Endothelial cell of umbilical vein (primary cell): ENCODE data around the gene TRNAU1AP. TPM values are rescaled to one million over a fixed set of nuclear protein-coding genes. Genes with fewer than 3 reads are reported as not detected.
A peak's percentile ranks its signal among the peaks of the same experiment; 100 is the strongest.

ENCODE experiments used
- BruUV-seq: library from RNA; stranded (reverse); fragments of 400-500 nt; replicated peaks from 2 replicates; lab custom pipeline; 2021; lab: Mats Ljungman, UMichigan
- CTCF ChIA-PET: fragments of 300-600, 350-600 bp; sonication (Branson Sonifier 250); formaldehyde crosslinking; loops from one replicate; lab custom pipeline; 2021; ENCODE audit warnings: antibody characterized with exemption, inconsistent platforms; lab: Charles Lee
- POLR2A ChIA-PET: fragments of 300-600, 350-600 bp; sonication (Branson Sonifier 250); formaldehyde crosslinking; loops from one replicate; lab custom pipeline; 2021; ENCODE audit warnings: antibody characterized with exemption, inconsistent platforms; lab: Charles Lee
- DNase-seq: peaks from one replicate; pipeline ENCODE4 v3.0.0-alpha.2; 2011; ENCODE audit warnings: low read depth, low spot score
- FAIRE-seq: peaks from 2 replicates; lab custom pipeline; 2011; peaks lifted over from hg19 to GRCh38; lab: Jason Lieb, UNC
- H2AFZ ChIP-seq: 2 replicates; pipeline ENCODE4 v1.6.0; 2012; ENCODE audit warnings: low read depth, low read length, control low read depth, inconsistent platforms
- H3K27ac ChIP-seq: 2 replicates; pipeline ENCODE4 v1.5.1; 2011; ENCODE audit warnings: low read depth, mild to moderate bottlenecking, control low read depth, low read length, moderate library complexity; ENCODE audit not compliant: insufficient read depth
- H3K27me3 ChIP-seq, 2 experiments: 2 replicates each; pipeline versions ENCODE4 v1.6.0 to v1.6.1; 2011; ENCODE audit warnings: low read length in 2 of 2, mixed read lengths in 1 of 2; ENCODE audit not compliant: control insufficient read depth in 2 of 2, insufficient read depth in 2 of 2
- H3K36me3 ChIP-seq, 2 experiments: 2 replicates in 1 of 2; 3 replicates in 1 of 2; pipeline ENCODE4 v1.5.1; 2011; ENCODE audit warnings: low read length in 2 of 2, mild to moderate bottlenecking in 1 of 2, moderate library complexity in 1 of 2; ENCODE audit not compliant: control insufficient read depth in 2 of 2, insufficient read depth in 2 of 2; ENCODE audit errors: extremely low read depth in 1 of 2
- H3K4me1 ChIP-seq: 3 replicates; pipeline ENCODE4 v1.5.1; 2011; ENCODE audit warnings: mild to moderate bottlenecking, low read length; ENCODE audit not compliant: control insufficient read depth, insufficient read depth; ENCODE audit errors: extremely low read depth
- H3K4me2 ChIP-seq: 2 replicates; pipeline ENCODE4 v1.6.1; 2011; ENCODE audit warnings: low read length, control low read depth, mixed read lengths; ENCODE audit not compliant: insufficient read depth
- H3K4me3 ChIP-seq, 3 experiments: fragments of 200-600 bp in 1 of 3; sonication (generic), shearing (Covaris generic) in 1 of 3; replicated peaks in 1 of 3; 2 replicates each; pipeline ENCODE4 v1.5.1; 2011 to 2016; ENCODE audit warnings: control low read depth in 3 of 3, low read length in 3 of 3, mild to moderate bottlenecking in 2 of 3, inconsistent platforms in 1 of 3, low read depth in 1 of 3, moderate library complexity in 1 of 3; ENCODE audit not compliant: insufficient read depth in 1 of 3
- H3K79me2 ChIP-seq: 2 replicates; pipeline ENCODE4 v1.6.0; 2012; ENCODE audit warnings: low read length, inconsistent platforms; ENCODE audit not compliant: control insufficient read depth, insufficient read depth
- H3K9ac ChIP-seq: replicated peaks from 2 replicates; pipeline ENCODE3; 2011; ENCODE audit warnings: low read length, control low read depth; ENCODE audit not compliant: insufficient read depth; ENCODE audit errors: extremely low read depth
- H3K9me1 ChIP-seq: replicated peaks from 3 replicates; pipeline ENCODE4 v1.6.0; 2011; ENCODE audit warnings: mild to moderate bottlenecking, low read length; ENCODE audit not compliant: control insufficient read depth, insufficient read depth; ENCODE audit errors: extremely low read depth
- H3K9me3 ChIP-seq: replicated peaks from 2 replicates; pipeline ENCODE4 v1.5.1; 2012; ENCODE audit warnings: low read length, inconsistent platforms; ENCODE audit not compliant: control insufficient read depth, insufficient read depth
- H4K20me1 ChIP-seq: replicated peaks from 2 replicates; pipeline ENCODE3; 2011; ENCODE audit warnings: mild to moderate bottlenecking, low read length; ENCODE audit not compliant: control insufficient read depth, insufficient read depth; ENCODE audit errors: extremely low read depth
- EZH2 ChIP-seq: IDR thresholded peaks from 2 replicates; pipeline ENCODE4 v1.6.1; 2012; ENCODE audit warnings: borderline replicate concordance, low read depth, mild to moderate bottlenecking, moderate library complexity, low read length, inconsistent platforms; ENCODE audit not compliant: severe bottlenecking
- JUN ChIP-seq: IDR thresholded peaks from 2 replicates; pipeline ENCODE4 v1.6.1; 2011; ENCODE audit warnings: borderline replicate concordance, low read depth; ENCODE audit not compliant: insufficient read length, insufficient read depth
- MYC ChIP-seq: IDR thresholded peaks from one replicate; pipeline ENCODE4 v1.6.1; 2011; ENCODE audit warnings: mild to moderate bottlenecking, low read depth, low read length
- POLR2AphosphoS5 ChIP-seq: IDR thresholded peaks from 2 replicates; pipeline ENCODE4 v1.6.1; 2012; ENCODE audit warnings: low read depth, mild to moderate bottlenecking, control low read depth, low read length, moderate library complexity; ENCODE audit not compliant: insufficient read depth
- dilution Hi-C: fragments of 300-500 bp; cut with MboI; formaldehyde crosslinking; loops from one replicate; pipeline ENCODE4 v1.15.0; 2019; ENCODE audit warnings: low sequenced_read_pairs; ENCODE audit not compliant: extremely low pct_ligation_motif_present
- intact Hi-C: fragments of 100-400 bp; cut with micrococcal nuclease; formaldehyde crosslinking; loops from one replicate; pipeline ENCODE4 v1.10.0; 2022
- polyA plus RNA-seq, 4 experiments: library from polyadenylated mRNA; depleted of rRNA in 3 of 4; stranded (reverse) in 3 of 4; unstranded in 1 of 4; fragments of >200 nt; gene quantifications; 2 replicates each; pipeline versions ENCODE4 v1.2.1 to v1.2.3, GENCODE V29; 2011 to 2012; ENCODE audit warnings: missing spikeins in 1 of 4
- total RNA-seq: library from RNA; stranded (reverse); gene quantifications from 2 replicates; pipeline ENCODE4 v1.2.3, GENCODE V29; 2021
- TF ChIP-seq, protein P1 (sequence below): IDR thresholded peaks from 2 replicates; pipeline ENCODE4 v1.6.1; 2011; ENCODE audit not compliant: insufficient read depth, insufficient read length
- TF ChIP-seq, protein P2 (sequence below), 2 donors: IDR thresholded peaks; 1 replicate in 1 of 2; 2 replicates in 1 of 2; pipeline ENCODE4 v1.5.1; 2011; ENCODE audit warnings: low read length in 2 of 2, mild to moderate bottlenecking in 2 of 2, moderate library complexity in 2 of 2, control low read depth in 1 of 2, inconsistent platforms in 1 of 2, low read depth in 1 of 2; ENCODE audit not compliant: insufficient read depth in 1 of 2; ENCODE audit errors: extremely low read depth in 1 of 2

The TRNAU1AP gene
- total and polyA plus RNA-seq, 2 donors (not counting 3 experiments of a cell fraction or from before 2014, with no cell fraction given): 32.7 to 46.2 TPM

DNA sequence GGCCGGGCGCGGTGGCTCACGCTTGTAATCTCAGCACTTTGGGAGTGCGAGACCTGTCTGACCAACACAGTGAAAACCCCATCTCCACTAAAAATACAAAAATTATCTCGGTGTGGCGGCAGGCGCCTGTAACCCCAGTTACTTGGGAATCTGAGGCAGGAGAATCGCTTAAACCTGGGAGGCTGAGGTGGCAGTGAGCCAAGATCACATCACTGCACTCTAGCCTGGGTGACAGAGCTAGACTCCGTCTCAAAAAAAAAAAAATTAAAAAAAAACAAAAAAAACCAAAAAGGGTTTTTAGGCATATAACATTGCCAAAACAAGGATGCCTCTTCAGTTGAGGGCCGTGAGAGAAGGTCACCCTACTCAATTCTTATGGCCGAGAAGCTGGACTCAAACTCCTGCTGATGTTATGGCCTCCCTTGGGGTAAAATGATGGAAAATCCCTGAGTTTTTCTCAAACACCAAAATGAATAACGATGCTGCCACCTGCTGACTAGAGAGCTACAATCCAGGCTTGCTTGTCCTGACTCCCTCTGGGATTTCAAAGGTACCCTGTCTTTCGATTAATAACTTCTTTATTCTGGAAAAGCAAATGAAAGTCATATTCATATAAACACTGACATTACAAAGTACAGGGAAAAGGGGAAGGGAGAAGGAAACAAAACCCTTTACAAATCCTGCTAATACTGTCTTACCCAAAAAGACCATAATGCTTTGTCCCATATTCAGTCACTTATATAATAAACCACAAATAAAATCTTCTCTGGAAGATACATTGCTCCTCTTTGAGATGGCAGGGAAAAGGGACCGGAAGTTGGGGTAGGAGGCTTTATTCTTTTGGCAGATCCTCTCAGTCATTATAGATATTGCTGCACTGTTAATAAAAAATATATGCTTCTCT, 49.9 kb downstream of the TRNAU1AP start:
- Histone ChIP-seq H2AFZ (no peak overlapping the region), H4K20me1 (no peaks in the 10 kb centered on the region), H3K27me3 (no peaks in the 10 kb centered on the region), H3K4me2 (no peak overlapping the region), H3K4me1 (peaks cover 8% of the 10 kb centered on the region), H3K4me3 (no peak overlapping the region), H3K9me1 (no peaks in the 10 kb centered on the region), H3K27ac (no peak overlapping the region), H3K36me3 (peaks cover 0 to 2% of the 10 kb centered on the region in 2 experiments), H3K9me3 (no peaks in the 10 kb centered on the region), H3K79me2 (no peaks in the 10 kb centered on the region), H3K9ac (no peak overlapping the region)
- DNase-seq: peak; percentile 72
- ChIA-PET POLR2A (interaction anchor here (1.3 to 3.1 kb wide), 2 partner anchors 21 to 23 kb away, joined by 5 to 20 read pairs; no protein-coding TSS in a partner anchor), CTCF (interaction anchor here (0.7 to 6.1 kb wide), 47 partner anchors 8 to 745 kb away, joined by 3 to 192 read pairs (median 5); partner anchors contain the start of genes ATP5IF1, MED18, PHACTR4 and RAB42)
- no peak for TF ChIP-seq EZH2
- TF ChIP-seq MYC: no peak
- TF ChIP-seq JUN: no peak
- TF ChIP-seq, protein P1, sequence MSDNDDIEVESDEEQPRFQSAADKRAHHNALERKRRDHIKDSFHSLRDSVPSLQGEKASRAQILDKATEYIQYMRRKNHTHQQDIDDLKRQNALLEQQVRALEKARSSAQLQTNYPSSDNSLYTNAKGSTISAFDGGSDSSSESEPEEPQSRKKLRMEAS: no peak
- no peak for TF ChIP-seq POLR2AphosphoS5
- TF ChIP-seq, protein P2, sequence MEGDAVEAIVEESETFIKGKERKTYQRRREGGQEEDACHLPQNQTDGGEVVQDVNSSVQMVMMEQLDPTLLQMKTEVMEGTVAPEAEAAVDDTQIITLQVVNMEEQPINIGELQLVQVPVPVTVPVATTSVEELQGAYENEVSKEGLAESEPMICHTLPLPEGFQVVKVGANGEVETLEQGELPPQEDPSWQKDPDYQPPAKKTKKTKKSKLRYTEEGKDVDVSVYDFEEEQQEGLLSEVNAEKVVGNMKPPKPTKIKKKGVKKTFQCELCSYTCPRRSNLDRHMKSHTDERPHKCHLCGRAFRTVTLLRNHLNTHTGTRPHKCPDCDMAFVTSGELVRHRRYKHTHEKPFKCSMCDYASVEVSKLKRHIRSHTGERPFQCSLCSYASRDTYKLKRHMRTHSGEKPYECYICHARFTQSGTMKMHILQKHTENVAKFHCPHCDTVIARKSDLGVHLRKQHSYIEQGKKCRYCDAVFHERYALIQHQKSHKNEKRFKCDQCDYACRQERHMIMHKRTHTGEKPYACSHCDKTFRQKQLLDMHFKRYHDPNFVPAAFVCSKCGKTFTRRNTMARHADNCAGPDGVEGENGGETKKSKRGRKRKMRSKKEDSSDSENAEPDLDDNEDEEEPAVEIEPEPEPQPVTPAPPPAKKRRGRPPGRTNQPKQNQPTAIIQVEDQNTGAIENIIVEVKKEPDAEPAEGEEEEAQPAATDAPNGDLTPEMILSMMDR (IDR thresholded peaks at IDR 0.05; ENCODE audit: extremely low read depth in 1 of 2, insufficient read depth in 1 of 2, low read depth in 1 of 2, low read length in 2 of 2): peak; percentile 63 to 64
- no TSS peak for BruUV-seq
- FAIRE-seq: peak; percentile 95
- intact Hi-C loops (loop anchor here (1.0 to 2.0 kb wide), 6 partner anchors 50 to 353 kb away; partner anchors contain the start of gene TRNAU1AP), dilution Hi-C loops (loop anchor here (25.0 kb wide), 1 partner anchor 340 kb away; the partner anchor contains the start of gene SESN2)
